Trophoblast cell (in vitro differentiated cells and primary cell): Measurements from ENCODE around the gene SLC38A9.

Experiments used
- DNase-seq, 2 donors: peaks; one replicate each; pipeline ENCODE4 v3.0.0-alpha.2; 2016
- H2AFZ ChIP-seq: 2 replicates; pipeline ENCODE4 v1.6.1; 2013; ENCODE audit warnings: low read length, moderate library complexity, mild to moderate bottlenecking; ENCODE audit not compliant: insufficient read depth, poor library complexity
- H2AK5ac ChIP-seq: 2 replicates; pipeline ENCODE4 v1.6.1; 2013; ENCODE audit warnings: mild to moderate bottlenecking, low read length
- H2BK120ac ChIP-seq: 2 replicates; pipeline ENCODE4 v1.6.1; 2013; ENCODE audit warnings: low read length, mild to moderate bottlenecking, moderate library complexity; ENCODE audit not compliant: insufficient read depth, poor library complexity
- H2BK12ac ChIP-seq: 2 replicates; pipeline ENCODE4 v1.6.1; 2013; ENCODE audit warnings: mild to moderate bottlenecking, low read length, moderate library complexity
- H2BK5ac ChIP-seq: 2 replicates; pipeline ENCODE4 v1.6.1; 2013; ENCODE audit warnings: low read length, low read depth, moderate library complexity, mild to moderate bottlenecking; ENCODE audit not compliant: poor library complexity
- H3K14ac ChIP-seq: 2 replicates; pipeline ENCODE4 v1.6.1; 2013; ENCODE audit warnings: mild to moderate bottlenecking, low read length
- H3K18ac ChIP-seq: 2 replicates; pipeline ENCODE4 v1.6.1; 2013; ENCODE audit warnings: mild to moderate bottlenecking, low read length
- H3K23ac ChIP-seq: 2 replicates; pipeline ENCODE4 v1.6.1; 2013; ENCODE audit warnings: low read length
- H3K27ac ChIP-seq: 2 replicates; pipeline ENCODE4 v1.5.1; 2013; ENCODE audit warnings: low read depth, mild to moderate bottlenecking, inconsistent platforms, low read length, moderate library complexity
- H3K27me3 ChIP-seq: 2 replicates; pipeline ENCODE4 v1.6.1; 2013; ENCODE audit warnings: inconsistent platforms, mild to moderate bottlenecking, low read length, moderate library complexity; ENCODE audit not compliant: insufficient read depth
- H3K36me3 ChIP-seq, 2 experiments: 1 replicate in 1 of 2; 2 replicates in 1 of 2; pipeline ENCODE4 v1.6.1; 2013; ENCODE audit warnings: low read length in 2 of 2, mild to moderate bottlenecking in 2 of 2, moderate library complexity in 1 of 2; ENCODE audit not compliant: insufficient read depth in 2 of 2, control insufficient read depth in 1 of 2
- H3K4ac ChIP-seq: 2 replicates; pipeline ENCODE4 v1.6.1; 2013; ENCODE audit warnings: low read depth, mild to moderate bottlenecking, low read length, moderate library complexity
- H3K4me1 ChIP-seq, 2 experiments: 1 replicate in 1 of 2; 2 replicates in 1 of 2; pipeline ENCODE4 v1.6.1; 2013; ENCODE audit warnings: low read length in 2 of 2, mild to moderate bottlenecking in 2 of 2, moderate library complexity in 1 of 2; ENCODE audit not compliant: insufficient read depth in 2 of 2, control insufficient read depth in 1 of 2
- H3K4me2 ChIP-seq: 2 replicates; pipeline ENCODE4 v1.6.1; 2013; ENCODE audit warnings: inconsistent platforms, mild to moderate bottlenecking, low read length, moderate library complexity
- H3K4me3 ChIP-seq: 2 replicates; pipeline ENCODE4 v1.5.1; 2013; ENCODE audit warnings: mild to moderate bottlenecking, low read depth, low read length, inconsistent platforms
- H3K79me1 ChIP-seq: one replicate; pipeline ENCODE4 v1.6.1; 2013; ENCODE audit warnings: low read length
- H3K79me2 ChIP-seq: 2 replicates; pipeline ENCODE4 v1.6.1; 2013; ENCODE audit warnings: low read length, mild to moderate bottlenecking; ENCODE audit not compliant: control insufficient read depth, insufficient read depth, poor library complexity
- H3K9ac ChIP-seq: 2 replicates; pipeline ENCODE4 v1.6.1; 2013; ENCODE audit warnings: mild to moderate bottlenecking, low read length
- H3K9me3 ChIP-seq: 2 replicates; pipeline ENCODE4 v1.6.1; 2013; ENCODE audit warnings: low read depth, mild to moderate bottlenecking, control low read depth, inconsistent platforms, low read length; ENCODE audit not compliant: insufficient read depth
- H4K12ac ChIP-seq: 2 replicates; pipeline ENCODE4 v1.6.1; 2013; ENCODE audit warnings: low read depth, mild to moderate bottlenecking, low read length, moderate library complexity
- H4K8ac ChIP-seq: 2 replicates; pipeline ENCODE4 v1.6.1; 2013; ENCODE audit warnings: low read depth, mild to moderate bottlenecking, low read length, moderate library complexity
- H4K91ac ChIP-seq: one replicate; pipeline ENCODE4 v1.6.1; 2013; ENCODE audit warnings: low read depth, mild to moderate bottlenecking, low read length, moderate library complexity
- WGBS: extraction: QIAGEN DNeasy Blood & Tissue Kit; methylation state at CpG from one replicate; pipeline ENCODE4 v1.1.7; 2013; ENCODE audit warnings: missing lambda C conversion rate; ENCODE audit not compliant: insufficient read length, insufficient coverage; ENCODE audit errors: extremely low coverage; 5-methylcytosine and 5-hydroxymethylcytosine counted together

SLC38A9 gene

DNA sequence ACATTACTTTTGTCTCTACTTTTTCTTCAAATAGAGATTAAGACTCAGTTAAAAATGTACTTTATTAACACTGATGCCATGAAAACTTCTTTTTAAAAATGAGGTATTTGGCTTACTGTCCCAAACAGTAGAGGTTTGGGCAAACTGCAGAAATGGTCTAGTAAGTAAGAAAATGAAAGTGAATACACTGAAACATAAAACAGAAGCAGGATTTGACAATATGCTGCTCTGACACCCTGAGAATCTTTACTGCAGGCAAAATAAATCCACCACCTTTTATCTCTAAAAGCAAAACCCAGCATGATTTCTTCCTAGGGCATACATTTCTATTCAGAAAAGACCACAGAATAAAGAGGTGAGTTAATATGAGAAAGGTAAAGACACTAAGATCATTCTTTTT lies 86.2 kb downstream of the SLC38A9 start:
- no peak overlapping the region for H3K23ac ChIP-seq
- H3K36me3 ChIP-seq, result no peaks in the 10 kb centered on the region
- peak overlapping the region; percentile 74 for H3K27ac ChIP-seq
- no peak overlapping the region for H4K91ac ChIP-seq
- no peak overlapping the region for H3K18ac ChIP-seq
- no peak overlapping the region for H3K4me2 ChIP-seq
- no peak overlapping the region for H3K14ac ChIP-seq
- no peak overlapping the region for H3K4ac ChIP-seq
- H2AK5ac ChIP-seq, result no peak overlapping the region
- H2BK5ac ChIP-seq, result no peak overlapping the region
- DNase-seq, result no peak
- H3K27me3 ChIP-seq, result no peaks in the 10 kb centered on the region
- H3K79me2 ChIP-seq, result peaks cover 5% of the 10 kb centered on the region
- H2BK120ac ChIP-seq, result no peak overlapping the region
- no peak overlapping the region for H4K8ac ChIP-seq
- H2BK12ac ChIP-seq, result no peak overlapping the region
- H2AFZ ChIP-seq, result no peak overlapping the region
- H4K12ac ChIP-seq, result no peak overlapping the region
- H3K4me1 ChIP-seq, result peaks cover 7 to 10% of the 10 kb centered on the region in 2 experiments
- H3K9me3 ChIP-seq, result no peaks in the 10 kb centered on the region
- no peak overlapping the region for H3K4me3 ChIP-seq
- H3K9ac ChIP-seq, result no peak overlapping the region
- H3K79me1 ChIP-seq, result peaks cover 12% of the 10 kb centered on the region

DNA sequence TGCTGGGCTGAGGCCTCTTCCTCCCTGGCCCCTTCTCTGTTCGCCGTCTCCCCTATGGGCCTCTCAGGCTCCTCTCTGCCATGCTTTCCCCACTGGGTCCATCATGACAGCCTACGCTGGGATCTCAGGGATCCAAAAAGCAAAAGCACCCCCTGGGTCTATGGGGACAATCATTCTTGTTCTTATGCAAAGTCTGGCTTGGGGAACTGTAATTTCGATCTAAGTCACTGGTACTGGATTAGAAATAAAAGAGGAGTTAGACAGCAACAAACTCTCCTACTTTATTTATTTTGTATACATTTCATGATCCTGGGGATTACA lies 86.6 kb downstream of the SLC38A9 start:
- no CpG with 5 or more reads among the region's 4 CpGs for WGBS
- no peaks in the 10 kb centered on the region for H3K9me3 ChIP-seq
- H3K9ac ChIP-seq, result peak overlapping the region; percentile 12
- H3K18ac ChIP-seq, result peak overlapping the region; percentile 99
- H2BK5ac ChIP-seq, result peak overlapping the region; percentile 100
- H3K27me3 ChIP-seq, result no peaks in the 10 kb centered on the region
- peak overlapping the region; percentile 98 for H3K27ac ChIP-seq
- peak overlapping the region; percentile 99 for H3K4ac ChIP-seq
- H3K4me1 ChIP-seq, result peaks cover 8 to 11% of the 10 kb centered on the region in 2 experiments
- H3K14ac ChIP-seq, result peak overlapping the region; percentile 99
- H3K4me3 ChIP-seq, result no peak overlapping the region
- H4K91ac ChIP-seq, result peak overlapping the region; percentile 99
- peak overlapping the region; percentile 92 for H2AFZ ChIP-seq
- no peak for DNase-seq
- no peaks in the 10 kb centered on the region for H3K36me3 ChIP-seq
- peaks cover 5% of the 10 kb centered on the region for H3K79me2 ChIP-seq
- peak overlapping the region; percentile 81 for H4K12ac ChIP-seq
- peak overlapping the region; percentile 100 for H2AK5ac ChIP-seq
- peak overlapping the region; percentile 100 for H2BK12ac ChIP-seq
- H3K4me2 ChIP-seq, result no peak overlapping the region
- peak overlapping the region; percentile 100 for H2BK120ac ChIP-seq
- peak overlapping the region; percentile 14 for H3K23ac ChIP-seq
- H4K8ac ChIP-seq, result peak overlapping the region; percentile 91
- H3K79me1 ChIP-seq, result peaks cover 13% of the 10 kb centered on the region

DNA sequence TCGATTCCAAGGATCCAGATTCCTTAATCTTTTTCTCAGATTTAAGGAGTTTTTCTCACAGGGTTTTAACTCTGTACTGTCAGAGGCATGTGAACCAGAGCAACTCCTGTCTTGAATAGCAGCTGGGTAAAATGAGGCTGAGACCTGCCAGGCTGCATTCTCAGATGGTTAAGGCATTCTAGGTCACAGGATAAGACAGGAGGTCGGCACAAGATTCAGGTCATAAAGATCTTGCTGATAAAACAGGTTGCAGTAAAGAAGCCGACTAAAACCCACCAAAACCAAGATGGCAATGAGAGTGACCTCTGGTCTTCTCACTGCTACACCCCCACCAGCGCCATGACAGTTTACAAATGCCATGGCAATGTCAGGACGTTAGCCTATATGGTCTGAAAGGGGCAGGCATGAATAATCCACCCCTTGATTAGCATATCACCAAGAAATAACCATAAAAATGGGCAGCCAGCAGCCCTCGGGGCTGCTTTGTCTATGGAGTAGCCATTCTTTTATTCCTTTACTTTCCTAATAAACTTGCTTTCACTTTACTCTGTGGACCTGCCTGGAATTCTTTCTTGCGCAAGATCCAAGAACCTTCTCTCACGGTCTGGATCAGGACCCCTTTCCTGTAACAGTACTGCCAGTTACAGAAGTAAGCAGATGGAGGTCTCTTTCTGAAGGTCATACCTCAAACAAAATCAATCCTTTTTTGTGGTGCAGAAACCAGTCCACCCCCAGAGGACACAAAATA lies 87.1 kb downstream of the SLC38A9 start:
- Histone ChIP-seq H3K36me3 (no peaks in the 10 kb centered on the region), H4K91ac (peak overlapping the region; percentile 99), H3K9ac (no peak overlapping the region), H3K27me3 (no peaks in the 10 kb centered on the region), H3K79me1 (peaks cover 16% of the 10 kb centered on the region), H3K14ac (peak overlapping the region; percentile 99), H3K4ac (peak overlapping the region; percentile 99), H2AK5ac (peak overlapping the region; percentile 100), H2BK12ac (peak overlapping the region; percentile 100), H3K23ac (no peak overlapping the region), H4K12ac (peak overlapping the region; percentile 81), H2BK120ac (peak overlapping the region; percentile 100), H3K18ac (peak overlapping the region; percentile 99), H4K8ac (peak overlapping the region; percentile 91), H3K79me2 (peaks cover 5% of the 10 kb centered on the region), H3K4me1 (peaks cover 11 to 14% of the 10 kb centered on the region in 2 experiments), H2BK5ac (peak overlapping the region; percentile 100), H3K4me2 (peak overlapping the region; percentile 19), H3K27ac (peak overlapping the region; percentile 98), H2AFZ (peak overlapping the region; percentile 92), H3K4me3 (no peak overlapping the region), H3K9me3 (no peaks in the 10 kb centered on the region)
- DNase-seq, result peak; percentile 11 to 38
- no CpG with 5 or more reads among the region's 8 CpGs for WGBS

DNA sequence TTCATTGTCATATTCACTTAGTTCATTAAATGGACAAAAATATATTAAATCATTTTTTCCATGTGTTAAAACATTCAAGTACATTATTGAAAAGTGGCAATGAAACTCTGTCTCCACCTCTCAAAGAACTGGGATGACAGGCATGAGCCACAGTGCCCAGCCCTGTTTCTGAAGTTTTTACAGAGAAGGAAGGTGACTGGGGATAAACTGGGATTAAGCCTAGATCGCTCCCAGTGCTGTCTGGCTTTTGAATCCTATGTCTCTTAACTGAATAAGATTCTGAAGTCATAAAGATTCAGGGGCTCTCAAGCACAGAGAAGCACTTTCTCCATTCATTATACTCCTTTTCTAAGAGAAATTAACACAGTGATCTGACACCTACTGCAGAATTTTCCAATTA lies 88.3 kb downstream of the SLC38A9 start:
- H3K4me1 ChIP-seq, result peaks cover 11 to 14% of the 10 kb centered on the region in 2 experiments
- H3K79me2 ChIP-seq, result peaks cover 5% of the 10 kb centered on the region
- no peaks in the 10 kb centered on the region for H3K27me3 ChIP-seq
- H3K14ac ChIP-seq, result peak overlapping the region; percentile 66
- peak overlapping the region; percentile 71 for H2BK12ac ChIP-seq
- H3K4me3 ChIP-seq, result no peak overlapping the region
- H3K27ac ChIP-seq, result peak overlapping the region; percentile 80
- no peak overlapping the region for H4K8ac ChIP-seq
- H3K4me2 ChIP-seq, result no peak overlapping the region
- H4K91ac ChIP-seq, result peak overlapping the region; percentile 89
- no peak overlapping the region for H2AK5ac ChIP-seq
- no peak overlapping the region for H2AFZ ChIP-seq
- no peak overlapping the region for H4K12ac ChIP-seq
- H3K23ac ChIP-seq, result no peak overlapping the region
- peak overlapping the region; percentile 69 for H3K4ac ChIP-seq
- H3K9ac ChIP-seq, result no peak overlapping the region
- no peak for DNase-seq
- no peak overlapping the region for H3K18ac ChIP-seq
- H3K36me3 ChIP-seq, result no peaks in the 10 kb centered on the region
- H2BK5ac ChIP-seq, result peak overlapping the region; percentile 84
- H3K9me3 ChIP-seq, result no peaks in the 10 kb centered on the region
- peak overlapping the region; percentile 86 for H2BK120ac ChIP-seq
- H3K79me1 ChIP-seq, result peaks cover 18% of the 10 kb centered on the region
- WGBS, result no CpG with 5 or more reads among the region's 1 CpG
